Naive thymus-derived CD8-positive, alpha-beta T cell (primary cell): ENCODE measurements around the gene SLC19A2. TPM values are rescaled to one million over a fixed set of nuclear protein-coding genes. Genes with fewer than 3 reads are reported as not detected.
"Not testable (repeated sequence)": the region's sequence is repeated elsewhere in the genome, so short reads cannot be mapped to it uniquely, and the experiment has no call there.

Experiments
- ATAC-seq, 2 donors: fragments of 150-1000 bp; cut with Tn5 transposase in 1 of 2; sonication (Bioruptor Pico), chemical (Tn5 transposase) in 1 of 2; 1 replicate in 1 of 2; 2 replicates in 1 of 2; pipeline ENCODE4 v1.10.0; 2021; ENCODE audit warnings: mild to moderate bottlenecking in 2 of 2, moderate library complexity in 2 of 2
- POLR2A ChIA-PET: fragments of 350-600 bp; sonication (Branson Sonifier 250); formaldehyde crosslinking; loops from one replicate; lab custom pipeline; 2021; ENCODE audit warnings: antibody characterized with exemption; lab: Charles Lee
- DNase-seq, 10 donors: peaks; one replicate each; pipeline versions ENCODE4 v3.0.0 to v3.0.0-alpha.2; 2020 to 2022
- H3K27ac Mint-ChIP-seq, 10 donors: one replicate each; pipeline ENCODE4 v1.8.0; 2020 to 2022; ENCODE audit warnings: mild to moderate bottlenecking in 10 of 10, mixed read lengths in 10 of 10, moderate library complexity in 4 of 10, inconsistent platforms in 1 of 10
- H3K27me3 Mint-ChIP-seq, 5 donors: one replicate each; pipeline ENCODE4 v1.8.0; 2021 to 2022; ENCODE audit warnings: mixed read lengths in 5 of 5
- H3K36me3 Mint-ChIP-seq, 3 donors: one replicate each; pipeline ENCODE4 v1.8.0; 2020 to 2022; ENCODE audit warnings: mixed read lengths in 3 of 3, mild to moderate bottlenecking in 2 of 3, inconsistent platforms in 1 of 3
- H3K4me1 Mint-ChIP-seq, 4 donors: one replicate each; pipeline ENCODE4 v1.8.0; 2021 to 2022; ENCODE audit warnings: mixed read lengths in 4 of 4
- H3K4me3 Mint-ChIP-seq, 10 donors: one replicate each; pipeline ENCODE4 v1.8.0; 2020 to 2022; ENCODE audit warnings: mild to moderate bottlenecking in 10 of 10, mixed read lengths in 10 of 10, moderate library complexity in 6 of 10, inconsistent platforms in 1 of 10
- H3K9me3 Mint-ChIP-seq, 9 donors: one replicate each; pipeline ENCODE4 v1.8.0; 2020 to 2022; ENCODE audit warnings: mixed read lengths in 9 of 9, mild to moderate bottlenecking in 3 of 9, inconsistent platforms in 1 of 9, moderate library complexity in 1 of 9
- polyA plus RNA-seq, 3 donors: library from polyadenylated mRNA; unstranded; fragments of 300-500 nt; fragmentation: Illumina TruSeq; gene quantifications; one replicate each; pipeline ENCODE4 v1.2.3, GENCODE V29; 2021
- total RNA-seq, 8 experiments: library from RNA in 2 of 8; stranded (reverse) in 2 of 8; gene quantifications; one replicate each; pipeline ENCODE4 v1.2.3 and lab custom pipeline; 2021 to 2026

SLC19A2 gene
- total and polyA plus RNA-seq, 5 experiments from 2014 or later, result 0.19 to 5.4 (median 0.29) TPM

DNA sequence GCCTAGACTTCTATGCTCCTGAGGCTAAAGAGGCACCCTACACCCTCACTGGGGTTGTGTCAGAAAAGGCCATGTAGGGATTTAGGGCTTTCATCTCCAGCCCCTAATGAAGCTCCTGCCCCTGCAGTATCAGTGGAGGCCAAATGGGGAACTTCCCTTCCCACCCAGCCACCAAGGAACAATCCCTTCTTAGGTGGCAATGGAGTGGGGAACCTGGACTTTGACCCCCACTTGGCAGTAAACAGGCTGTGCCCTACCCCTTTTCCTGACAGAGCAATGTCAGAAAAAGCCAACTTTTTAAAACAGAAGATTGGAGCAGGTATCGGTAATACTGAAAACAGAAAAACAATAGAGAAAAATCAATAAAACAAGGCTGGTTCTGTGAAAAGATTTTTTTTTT is 35.5 kb upstream of the SLC19A2 start:
- Mint-ChIP-seq H3K27me3 (peaks cover 0 to 4% (median 0%) of the 10 kb centered on the region in 5 donors), H3K9me3 (no peaks in the 10 kb centered on the region), H3K27ac (no peak overlapping the region), H3K4me1 (no peaks in the 10 kb centered on the region), H3K36me3 (peaks cover 0 to 10% (median 0%) of the 10 kb centered on the region in 3 donors), H3K4me3 (no peak overlapping the region)
- DNase-seq (no peak), ATAC-seq (no peak)
- POLR2A ChIA-PET, result no interaction called here

GRCh38 chr1:169517558-169518186 is 31.9 kb upstream of the SLC19A2 start:
- Mint-ChIP-seq H3K27ac (no peak overlapping the region), H3K36me3 (peaks cover 0 to 7% (median 0%) of the 10 kb centered on the region in 3 donors), H3K9me3 (no peaks in the 10 kb centered on the region), H3K27me3 (peaks cover 0 to 4% (median 0%) of the 10 kb centered on the region in 5 donors), H3K4me1 (no peaks in the 10 kb centered on the region), H3K4me3 (no peak overlapping the region)
- POLR2A ChIA-PET, result no interaction called here
- no peak for DNase-seq
- no peak for ATAC-seq

GRCh38 chr1:169515641-169516040 is 29.9 kb upstream of the SLC19A2 start:
- POLR2A ChIA-PET, result no interaction called here
- DNase-seq, result no peak
- Mint-ChIP-seq H3K4me1 (no peaks in the 10 kb centered on the region), H3K27me3 (no peaks in the 10 kb centered on the region), H3K4me3 (no peak overlapping the region), H3K36me3 (peaks cover 0 to 5% (median 0%) of the 10 kb centered on the region in 3 donors), H3K27ac (no peak overlapping the region), H3K9me3 (no peaks in the 10 kb centered on the region)
- no peak for ATAC-seq

DNA sequence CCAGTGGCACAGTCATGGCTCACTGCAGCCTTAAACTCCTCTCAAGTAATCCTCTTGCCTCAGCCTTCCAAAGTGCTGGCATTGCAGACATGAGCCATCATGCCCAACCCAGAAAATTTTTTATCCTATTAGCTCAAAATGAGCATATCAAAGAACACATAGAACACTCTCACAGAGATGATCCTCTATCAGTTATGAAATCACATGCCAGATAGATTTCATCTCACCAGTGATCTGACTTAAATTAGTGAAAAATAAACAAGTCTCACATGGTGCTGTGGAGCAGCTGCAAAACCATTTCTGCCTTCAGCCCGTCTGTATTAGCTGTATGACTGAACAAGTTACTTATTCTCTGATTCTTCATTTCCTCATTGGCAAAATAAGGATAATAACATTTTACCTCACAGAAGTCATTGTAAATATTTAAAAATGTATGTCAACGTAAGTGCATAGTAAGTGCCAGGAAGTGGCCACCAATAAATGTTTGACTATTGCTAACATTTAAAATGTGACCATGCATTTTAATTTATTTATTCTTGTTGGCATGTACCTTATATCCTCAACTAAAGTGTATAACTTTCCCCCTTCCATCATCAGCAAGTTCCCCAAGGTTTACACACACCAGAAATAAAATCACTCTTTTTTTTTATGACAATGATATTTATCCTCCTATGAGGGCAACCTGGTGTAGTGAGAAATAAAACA is 29.0 kb upstream of the SLC19A2 start:
- DNase-seq, result no peak
- Mint-ChIP-seq H3K27me3 (no peaks in the 10 kb centered on the region), H3K4me3 (no peak overlapping the region), H3K9me3 (no peaks in the 10 kb centered on the region), H3K4me1 (no peaks in the 10 kb centered on the region), H3K27ac (no peak overlapping the region), H3K36me3 (peaks cover 0 to 5% (median 0%) of the 10 kb centered on the region in 3 donors)
- no peak for ATAC-seq
- POLR2A ChIA-PET, result no interaction called here

DNA sequence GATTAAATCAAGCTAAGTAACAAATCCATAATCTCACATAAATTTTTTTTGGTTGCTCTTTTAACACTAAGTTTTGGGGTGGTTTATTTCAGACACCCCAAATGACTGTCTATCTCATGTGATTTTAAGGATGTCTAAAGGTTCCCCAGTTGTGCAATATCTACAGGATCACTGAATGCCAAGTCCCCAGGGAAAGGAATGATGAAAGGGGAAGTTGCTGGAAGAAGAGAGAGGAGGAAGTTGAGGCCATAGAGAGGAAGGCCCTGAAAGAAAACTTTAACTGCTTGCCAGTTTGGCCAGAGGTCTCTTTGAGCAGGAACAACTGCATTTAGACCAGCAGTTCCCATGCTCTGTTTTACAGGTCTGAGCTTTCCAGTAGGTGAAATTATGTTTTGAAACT is 27.5 kb upstream of the SLC19A2 start:
- Mint-ChIP-seq H3K27me3 (no peaks in the 10 kb centered on the region), H3K9me3 (no peaks in the 10 kb centered on the region), H3K27ac (no peak overlapping the region), H3K36me3 (peaks cover 0 to 5% (median 0%) of the 10 kb centered on the region in 3 donors), H3K4me1 (peaks cover 0 to 8% (median 6%) of the 10 kb centered on the region in 4 donors), H3K4me3 (no peak overlapping the region)
- DNase-seq (no peak), ATAC-seq (no peak)
- POLR2A ChIA-PET, result no interaction called here

DNA sequence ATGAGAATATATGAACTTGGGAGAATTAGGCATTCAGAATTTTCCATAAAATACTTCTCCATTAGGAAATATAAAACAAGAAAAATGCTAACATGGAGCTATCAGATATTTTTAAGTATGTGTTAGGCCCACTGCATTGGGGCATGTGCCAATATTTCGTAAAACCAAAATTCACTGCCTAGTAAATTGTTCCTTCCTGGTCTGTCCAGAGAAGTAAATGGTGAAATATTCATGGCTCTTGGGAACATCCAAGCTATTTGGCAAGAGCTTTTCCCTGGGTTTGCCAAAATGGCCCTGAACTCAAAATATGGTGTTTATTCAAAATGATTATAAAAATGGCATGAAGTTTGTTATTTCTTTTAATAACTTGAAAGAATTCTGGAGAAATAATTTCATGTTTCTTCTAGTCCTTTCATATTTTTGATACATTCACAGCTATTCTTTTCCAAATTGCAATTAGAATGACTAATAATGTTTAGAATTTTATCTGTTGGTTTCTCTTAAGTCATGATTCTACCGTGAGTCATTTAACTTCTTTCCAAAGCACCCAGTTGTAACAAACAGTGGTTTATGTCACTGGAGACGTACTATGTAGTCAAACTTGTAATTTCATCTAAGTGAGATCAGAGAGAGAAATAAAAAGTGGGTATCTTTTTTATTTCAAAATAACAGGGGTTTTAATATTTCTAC is 25.7 kb upstream of the SLC19A2 start:
- ATAC-seq, result no peak
- no peaks in the 10 kb centered on the region for H3K27me3 Mint-ChIP-seq
- H3K36me3 Mint-ChIP-seq, result no peaks in the 10 kb centered on the region
- no peaks in the 10 kb centered on the region for H3K9me3 Mint-ChIP-seq
- no peak overlapping the region for H3K4me3 Mint-ChIP-seq
- no peak overlapping the region for H3K27ac Mint-ChIP-seq
- H3K4me1 Mint-ChIP-seq, result peaks cover 2 to 10% (median 7%) of the 10 kb centered on the region in 4 donors
- no peak for DNase-seq
- POLR2A ChIA-PET, result interaction anchor here (1.1 kb wide), 1 partner anchor 25 kb away, joined by 4 read pairs; no protein-coding TSS in a partner anchor

GRCh38 chr1:169510060-169510459 is 24.3 kb upstream of the SLC19A2 start:
- Mint-ChIP-seq H3K36me3 (no peaks in the 10 kb centered on the region), H3K27me3 (no peaks in the 10 kb centered on the region), H3K4me3 (no peak overlapping the region), H3K4me1 (peaks cover 2 to 10% (median 7%) of the 10 kb centered on the region in 4 donors), H3K27ac (no peak overlapping the region), H3K9me3 (no peaks in the 10 kb centered on the region)
- ATAC-seq (no peak), DNase-seq (no peak)
- POLR2A ChIA-PET, result no interaction called here

DNA sequence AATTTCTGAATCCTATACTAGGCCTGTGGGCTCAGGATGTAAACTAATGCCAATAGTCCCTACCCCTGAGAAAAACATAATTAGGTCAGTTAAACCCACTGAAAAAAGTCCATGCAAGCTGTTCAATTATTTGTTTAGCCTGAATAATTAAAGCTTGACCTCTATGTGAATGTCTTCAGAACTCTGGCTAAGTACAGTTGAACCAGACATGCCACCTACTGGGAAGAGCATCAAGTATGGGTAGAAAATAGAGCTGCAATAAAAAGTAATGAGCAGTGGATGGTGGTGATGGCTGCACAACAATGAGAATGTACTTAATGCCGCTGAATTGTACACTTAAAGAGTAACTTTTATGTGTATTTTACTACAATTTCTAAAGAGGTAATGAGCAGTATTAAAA is 23.6 kb upstream of the SLC19A2 start:
- POLR2A ChIA-PET, result no interaction called here

DNA sequence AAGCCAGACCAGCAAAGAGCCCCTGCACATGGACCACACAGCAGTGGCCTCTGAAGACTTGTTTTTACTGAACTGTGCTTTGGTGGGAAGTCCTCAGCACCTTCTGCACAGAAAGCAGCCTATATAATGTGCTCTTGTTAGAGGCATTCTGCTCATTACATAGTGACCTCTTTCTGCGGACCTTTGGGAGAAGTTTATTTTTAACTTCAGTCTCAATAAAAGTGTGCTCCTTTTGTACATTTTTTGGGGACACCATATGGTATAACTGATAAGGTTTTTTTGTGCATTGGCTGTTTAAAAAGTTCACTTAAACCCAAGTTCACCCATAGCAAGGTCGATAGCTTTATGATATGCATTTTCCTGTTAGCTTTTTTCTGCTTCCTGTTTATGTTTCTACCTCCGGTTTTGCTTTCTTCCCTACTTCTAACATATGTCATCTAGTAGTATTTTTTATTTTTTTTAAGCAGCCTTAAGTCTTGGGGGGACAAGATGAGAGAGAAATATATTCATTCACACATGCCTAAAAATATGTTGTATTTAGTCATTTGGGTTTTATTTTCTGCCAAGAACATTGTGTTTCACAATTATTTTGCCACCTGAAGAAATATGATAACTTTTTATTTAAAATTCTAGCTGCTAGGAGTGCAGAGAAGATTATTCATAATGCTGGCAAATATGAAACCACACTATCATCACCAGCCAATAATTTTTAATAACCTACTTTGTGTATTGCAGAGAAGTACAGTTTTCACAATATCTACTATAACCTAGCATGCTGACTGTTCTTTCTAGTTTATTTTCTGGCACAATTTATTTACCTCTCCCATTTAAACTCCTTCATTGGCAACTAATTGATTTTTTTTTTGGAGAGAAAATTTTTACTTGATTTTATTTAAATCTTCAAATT is 22.9 kb upstream of the SLC19A2 start:
- Mint-ChIP-seq H3K4me1 (peaks cover 2 to 10% (median 7%) of the 10 kb centered on the region in 4 donors), H3K4me3 (peak overlapping the region in 3 of 10 donors; percentile 37 to 50 (median 39)), H3K27me3 (no peaks in the 10 kb centered on the region), H3K36me3 (no peaks in the 10 kb centered on the region), H3K9me3 (peaks cover 0 to 1% (median 0%) of the 10 kb centered on the region in 9 donors), H3K27ac (peak overlapping the region in 6 of 10 donors; percentile 12 to 65 (median 50))
- ATAC-seq, result peak in 1 of 2 donors; percentile 35
- POLR2A ChIA-PET, result no interaction called here
- DNase-seq, result no peak

More for the DNA sequence above, 23.6 kb upstream of the SLC19A2 start:
- no peaks in the 10 kb centered on the region for H3K9me3 Mint-ChIP-seq
- H3K36me3 Mint-ChIP-seq, result no peaks in the 10 kb centered on the region
- H3K27ac Mint-ChIP-seq, result no peak overlapping the region
- H3K4me3 Mint-ChIP-seq, result no peak overlapping the region
- no peaks in the 10 kb centered on the region for H3K27me3 Mint-ChIP-seq
- no peak for DNase-seq
- ATAC-seq, result no peak
- peaks cover 2 to 10% (median 7%) of the 10 kb centered on the region in 4 donors for H3K4me1 Mint-ChIP-seq

DNA sequence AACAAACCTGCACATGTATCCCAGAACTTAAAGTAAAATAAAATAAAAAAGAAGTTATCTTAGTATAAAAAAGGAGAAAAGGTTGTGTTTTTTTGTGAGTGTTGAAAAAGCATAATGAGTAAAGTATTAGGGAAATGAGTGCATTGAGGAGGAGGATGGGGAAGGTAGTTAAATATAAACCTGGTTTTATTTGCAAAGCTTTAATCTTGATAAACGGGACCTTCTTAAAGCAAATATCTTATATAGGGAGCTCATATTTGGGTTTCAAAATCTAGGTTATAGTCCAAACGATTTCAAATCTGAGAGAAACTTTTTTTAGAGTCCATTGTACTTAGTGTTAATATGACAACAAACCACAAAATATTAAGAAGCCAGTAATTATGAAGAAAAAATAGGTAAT is 21.7 kb upstream of the SLC19A2 start:
- ATAC-seq, result no peak
- no peak for DNase-seq
- Mint-ChIP-seq H3K4me3 (no peak overlapping the region), H3K36me3 (no peaks in the 10 kb centered on the region), H3K27me3 (no peaks in the 10 kb centered on the region), H3K4me1 (peaks cover 2 to 10% (median 7%) of the 10 kb centered on the region in 4 donors), H3K27ac (no peak overlapping the region), H3K9me3 (peaks cover 0 to 1% (median 0%) of the 10 kb centered on the region in 9 donors)
- POLR2A ChIA-PET, result no interaction called here

- peaks cover under 1 to 15% (median 5%) of the 10 kb centered on the region in 5 donors for H3K27me3 Mint-ChIP-seq
- DNase-seq, ATAC-seq, H3K27ac Mint-ChIP-seq, H3K4me1 Mint-ChIP-seq, H3K9me3 Mint-ChIP-seq, H3K36me3 Mint-ChIP-seq, H3K4me3 Mint-ChIP-seq: not testable (repeated sequence)
- POLR2A ChIA-PET, result interaction anchor here (0.6 kb wide), 1 partner anchor 180 kb away, joined by 6 read pairs; no protein-coding TSS in a partner anchor
These were observed 17.9 kb upstream of the SLC19A2 start for GRCh38 chr1:169503601-169504000.

GRCh38 chr1:169499807-169500206 is 14.1 kb upstream of the SLC19A2 start:
- DNase-seq (no peak), ATAC-seq (no peak)
- H3K27me3 Mint-ChIP-seq, result peaks cover 5 to 24% (median 8%) of the 10 kb centered on the region in 5 donors
- no peak overlapping the region for H3K4me3 Mint-ChIP-seq
- peaks cover 0 to 2% (median 0%) of the 10 kb centered on the region in 4 donors for H3K4me1 Mint-ChIP-seq
- peaks cover 0 to 11% (median 0%) of the 10 kb centered on the region in 3 donors for H3K36me3 Mint-ChIP-seq
- H3K9me3 Mint-ChIP-seq, result peaks cover 0 to 6% (median 0%) of the 10 kb centered on the region in 9 donors
- POLR2A ChIA-PET, result no interaction called here
- no peak overlapping the region for H3K27ac Mint-ChIP-seq
